HepG2 (cell line): ENCODE results near the gene STARD13. TPM values are rescaled to one million over a fixed set of nuclear protein-coding genes. Genes with fewer than 3 reads are reported as not detected.

Experiments
- ATAC-seq: fragments of 200-7000 bp; cut with Tn5 transposase; 3 replicates; pipeline ENCODE4 v1.9.1; 2020; ENCODE audit warnings: mild to moderate bottlenecking, moderate library complexity
- BruUV-seq: library from RNA; stranded (reverse); fragments of 400-500 nt; replicated peaks from 2 replicates; lab custom pipeline; 2021; lab: Mats Ljungman, UMichigan
- CTCF ChIA-PET: fragments of 300-600 bp; formaldehyde crosslinking; extraction: SDS; loops from one replicate; lab custom pipeline; 2021; ENCODE audit warnings: low total read pairs, inconsistent platforms, low intra/inter-chr PET ratio; lab: Yijun Ruan, JAX
- POLR2A ChIA-PET: fragments of 350-600 bp; sonication (Branson Sonifier 250); formaldehyde crosslinking; loops from one replicate; lab custom pipeline; 2020; ENCODE audit warnings: antibody characterized with exemption, inconsistent platforms; lab: Yijun Ruan, JAX
- DNase-seq: peaks from one replicate; pipeline ENCODE4 v3.0.0-alpha.2; 2015; ENCODE audit warnings: low spot score
- FAIRE-seq: peaks from 3 replicates; lab custom pipeline; 2011; peaks lifted over from hg19 to GRCh38; lab: Jason Lieb, UNC
- H2AFZ ChIP-seq: one replicate; pipeline ENCODE4 v1.6.1; 2011; ENCODE audit warnings: low read length, inconsistent platforms
- H3K27ac ChIP-seq: fragments of 300-600 bp; 3 replicates; pipeline ENCODE4 v1.8.0; 2011; ENCODE audit warnings: mixed run types, mild to moderate bottlenecking, mixed read lengths, low read length, inconsistent platforms; ENCODE audit not compliant: insufficient read depth; ENCODE audit errors: extremely low read length
- H3K27me3 ChIP-seq, 2 experiments: fragments of 200-600 bp in 1 of 2; 2 replicates in 1 of 2; 3 replicates in 1 of 2; pipeline versions ENCODE4 v1.6.0 to v1.8.0; 2011; ENCODE audit warnings: low read length in 2 of 2, mild to moderate bottlenecking in 2 of 2, moderate library complexity in 2 of 2, inconsistent platforms in 1 of 2; ENCODE audit not compliant: insufficient read depth in 2 of 2, control insufficient read depth in 1 of 2
- H3K36me3 ChIP-seq, 2 experiments: fragments of 200-600 bp in 1 of 2; replicated peaks in 1 of 2; 2 replicates in 1 of 2; 3 replicates in 1 of 2; pipeline versions ENCODE4 v1.5.1 to v1.8.0; 2011; ENCODE audit warnings: low read length in 2 of 2, inconsistent platforms in 1 of 2; ENCODE audit not compliant: insufficient read depth in 2 of 2, control insufficient read depth in 1 of 2
- H3K4me1 ChIP-seq: 2 replicates; pipeline ENCODE4 v1.5.1; 2012; ENCODE audit warnings: low read length, inconsistent platforms; ENCODE audit not compliant: insufficient read depth
- H3K4me2 ChIP-seq: 2 replicates; pipeline ENCODE4 v1.6.0; 2011; ENCODE audit warnings: low read depth, low read length, inconsistent platforms
- H3K4me3 ChIP-seq, 3 experiments: fragments of 200-600 bp in 1 of 3; sonication (generic), shearing (Covaris generic) in 1 of 3; replicated peaks in 1 of 3; 2 replicates each; pipeline ENCODE4 v1.5.1; 2011 to 2016; ENCODE audit warnings: low read length in 3 of 3, inconsistent platforms in 2 of 3, low read depth in 2 of 3, mild to moderate bottlenecking in 2 of 3, control low read depth in 1 of 3, mixed read lengths in 1 of 3; ENCODE audit not compliant: insufficient read depth in 1 of 3
- H3K79me2 ChIP-seq: one replicate; pipeline ENCODE4 v1.6.1; 2011; ENCODE audit warnings: low read length, inconsistent platforms; ENCODE audit not compliant: insufficient read depth
- H3K9ac ChIP-seq: 2 replicates; pipeline ENCODE4 v1.6.0; 2011; ENCODE audit warnings: mild to moderate bottlenecking, low read depth, low read length, inconsistent platforms; ENCODE audit not compliant: insufficient read depth
- H3K9me3 ChIP-seq: 2 replicates; pipeline ENCODE4 v1.5.1; 2012; ENCODE audit warnings: mild to moderate bottlenecking, low read length
- H4K20me1 ChIP-seq: 2 replicates; pipeline ENCODE4 v1.6.0; 2011; ENCODE audit warnings: inconsistent platforms, mild to moderate bottlenecking, low read length, moderate library complexity; ENCODE audit not compliant: insufficient read depth
- ATF7-NPFF ChIP-seq: sonication (generic); formaldehyde crosslinking; IDR thresholded peaks from 2 replicates; pipeline ENCODE4 v1.8.1; 2023; ENCODE audit warnings: mild to moderate bottlenecking, low read depth, missing genetic modification reagents, moderate library complexity
- GTF3A ChIP-seq: sonication (generic); formaldehyde crosslinking; conservative IDR thresholded peaks from 2 replicates; pipeline ENCODE4 v1.4.0; 2020; ENCODE audit warnings: mild to moderate bottlenecking, missing genetic modification reagents
- JUNB ChIP-seq: sonication (generic); formaldehyde crosslinking; IDR thresholded peaks from 2 replicates; pipeline ENCODE4 v1.8.0; 2022; ENCODE audit warnings: missing genetic modification reagents, mild to moderate bottlenecking, borderline replicate concordance
- RNF2 ChIP-seq: fragments of 450-650 bp; conservative IDR thresholded peaks from 2 replicates; pipeline ENCODE4 v1.6.1; 2016; ENCODE audit warnings: low read depth
- SMAD9 ChIP-seq: sonication (generic); formaldehyde crosslinking; IDR thresholded peaks from 2 replicates; pipeline ENCODE4 v1.5.1; 2020; ENCODE audit warnings: mild to moderate bottlenecking, missing genetic modification reagents
- ZNF552 ChIP-seq: sonication (generic); formaldehyde crosslinking; IDR thresholded peaks from 2 replicates; pipeline ENCODE4 v1.9.0; 2022; ENCODE audit warnings: missing genetic modification reagents, mild to moderate bottlenecking, borderline replicate concordance
- ZNF557 ChIP-seq: sonication (generic); formaldehyde crosslinking; IDR thresholded peaks from 2 replicates; pipeline ENCODE4 v1.4.0; 2020; ENCODE audit warnings: missing genetic modification reagents
- ZNF7 ChIP-seq: IDR thresholded peaks from 2 replicates; pipeline ENCODE4 v1.6.1; 2016; ENCODE audit warnings: missing biosample characterization, missing genetic modification reagents
- ZNF720 ChIP-seq: sonication (generic); formaldehyde crosslinking; IDR thresholded peaks from 2 replicates; pipeline ENCODE4 v1.4.0; 2020; ENCODE audit warnings: missing genetic modification reagents
- WGBS: methylation state at CpG from one replicate; pipeline ENCODE4 v1.1.6; 2017; ENCODE audit warnings: low lambda C conversion rate; 5-methylcytosine and 5-hydroxymethylcytosine counted together
- in situ Hi-C: cut with HindIII; loops from 2 replicates; pipeline ENCODE4 v1.10.0; 2017; ENCODE audit warnings: low pct_unique_long_range_greater_than_20kb; ENCODE audit not compliant: extremely low pct_ligation_motif_present
- intact Hi-C: fragments of 100-400 bp; cut with micrococcal nuclease; formaldehyde crosslinking; loops from one replicate; pipeline ENCODE4 v1.10.0; 2022; ENCODE audit not compliant: unreplicated experiment
- polyA plus RNA-seq, 8 experiments: library from polyadenylated mRNA; depleted of rRNA in 3 of 8; stranded (reverse) in 7 of 8; unstranded in 1 of 8; fragments of >200 nt; fragmentation: Illumina TruSeq in 4 of 8; extraction: Trizol in 4 of 8; gene quantifications; 2 replicates each; pipeline versions ENCODE4 v1.2.1 to v1.2.3, GENCODE V29; 2011 to 2016; ENCODE audit warnings: low read depth in 4 of 8, missing spikeins in 1 of 8, mixed read lengths in 1 of 8; ENCODE audit not compliant: insufficient read depth in 1 of 8
- total RNA-seq, 5 experiments: library from RNA; depleted of rRNA; stranded (reverse); fragments of >200 nt; fragmentation: Illumina TruSeq; extraction: Trizol; gene quantifications; 2 replicates each; pipeline ENCODE4 v1.2.3, GENCODE V29; 2016; ENCODE audit warnings: low read depth in 1 of 5
- TF ChIP-seq, protein P1 (sequence below): sonication (generic); formaldehyde crosslinking; IDR thresholded peaks from 2 replicates; pipeline ENCODE4 v1.5.0; 2020; ENCODE audit warnings: mild to moderate bottlenecking, low read depth, missing genetic modification reagents, borderline replicate concordance
- TF ChIP-seq, protein P2 (sequence below), 2 experiments: sonication (generic) in 1 of 2; formaldehyde crosslinking in 1 of 2; IDR thresholded peaks; 2 replicates each; pipeline versions ENCODE4 v1.4.0 to v1.6.1; 2016 to 2020; ENCODE audit warnings: borderline replicate concordance in 1 of 2, low read depth in 1 of 2, mild to moderate bottlenecking in 1 of 2, missing genetic modification reagents in 1 of 2
- TF ChIP-seq, protein P3 (sequence below): sonication (generic); formaldehyde crosslinking; IDR thresholded peaks from 2 replicates; pipeline ENCODE4 v1.5.0; 2020; ENCODE audit warnings: missing genetic modification reagents
- TF ChIP-seq, protein P4 (sequence below): IDR thresholded peaks from 2 replicates; pipeline ENCODE4 v1.6.1; 2012; ENCODE audit warnings: low read depth, low read length, improper control_type of control experiment

The STARD13 gene
- total and polyA plus RNA-seq, 2 of the 13 experiments (the other 11 are each of a cell fraction or from before 2014, with no cell fraction given) = 12.8 to 14.3 TPM

DNA sequence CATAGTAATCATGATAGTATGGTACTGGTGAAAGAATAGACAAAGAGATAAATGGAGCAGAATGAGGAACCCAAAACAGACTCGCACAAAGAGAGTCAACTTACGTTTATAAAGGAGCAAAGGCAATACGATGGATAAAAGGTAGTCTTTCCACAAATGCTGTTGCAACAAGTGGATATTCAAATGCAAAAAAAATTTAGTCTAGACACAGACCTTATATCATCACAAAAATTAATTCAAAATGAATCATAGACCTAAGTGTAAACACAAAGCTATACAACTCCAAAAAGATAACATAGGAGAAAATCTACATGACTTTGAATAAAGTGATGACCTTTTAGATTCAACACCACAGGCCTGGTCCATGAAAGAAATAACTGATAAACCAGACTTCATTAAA lies 137.7 kb downstream of the STARD13 start:
- H3K4me1 ChIP-seq = no peaks in the 10 kb centered on the region; the same call in 1 of the 2 replicates
- CTCF ChIA-PET = no interaction called here
- intact Hi-C loops (no loop called here), in situ Hi-C loops (no loop called here)
- POLR2A ChIA-PET = no interaction called here
- 99% methylated on average over 3 of the region's 3 CpGs for WGBS
- ATAC-seq = no peak
- peaks cover under 1 to 6% of the 10 kb centered on the region in 2 experiments; a peak in 2 of 5 replicates for H3K36me3 ChIP-seq
- no peak overlapping the region for H3K9ac ChIP-seq
- H3K27me3 ChIP-seq = no peaks in the 10 kb centered on the region
- DNase-seq = no peak
- no peaks in the 10 kb centered on the region for H4K20me1 ChIP-seq
- no peak overlapping the region for H3K4me2 ChIP-seq
- no peak overlapping the region for H2AFZ ChIP-seq
- H3K4me3 ChIP-seq = no peak overlapping the region
- FAIRE-seq = no peak
- H3K79me2 ChIP-seq = no peaks in the 10 kb centered on the region
- BruUV-seq = no TSS peak
- TF ChIP-seq, protein P1, sequence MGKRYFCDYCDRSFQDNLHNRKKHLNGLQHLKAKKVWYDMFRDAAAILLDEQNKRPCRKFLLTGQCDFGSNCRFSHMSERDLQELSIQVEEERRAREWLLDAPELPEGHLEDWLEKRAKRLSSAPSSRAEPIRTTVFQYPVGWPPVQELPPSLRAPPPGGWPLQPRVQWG (CRISPR knock-in tag) = no peak
- TF ChIP-seq, protein P2, sequence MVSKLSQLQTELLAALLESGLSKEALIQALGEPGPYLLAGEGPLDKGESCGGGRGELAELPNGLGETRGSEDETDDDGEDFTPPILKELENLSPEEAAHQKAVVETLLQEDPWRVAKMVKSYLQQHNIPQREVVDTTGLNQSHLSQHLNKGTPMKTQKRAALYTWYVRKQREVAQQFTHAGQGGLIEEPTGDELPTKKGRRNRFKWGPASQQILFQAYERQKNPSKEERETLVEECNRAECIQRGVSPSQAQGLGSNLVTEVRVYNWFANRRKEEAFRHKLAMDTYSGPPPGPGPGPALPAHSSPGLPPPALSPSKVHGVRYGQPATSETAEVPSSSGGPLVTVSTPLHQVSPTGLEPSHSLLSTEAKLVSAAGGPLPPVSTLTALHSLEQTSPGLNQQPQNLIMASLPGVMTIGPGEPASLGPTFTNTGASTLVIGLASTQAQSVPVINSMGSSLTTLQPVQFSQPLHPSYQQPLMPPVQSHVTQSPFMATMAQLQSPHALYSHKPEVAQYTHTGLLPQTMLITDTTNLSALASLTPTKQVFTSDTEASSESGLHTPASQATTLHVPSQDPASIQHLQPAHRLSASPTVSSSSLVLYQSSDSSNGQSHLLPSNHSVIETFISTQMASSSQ (IDR thresholded peaks at IDR 0.05; ENCODE audit: low read depth) = no peak
- TF ChIP-seq, protein P2 (CRISPR knock-in tag; IDR thresholded peaks at IDR 0.05; ENCODE audit: borderline replicate concordance) = no peak
- TF ChIP-seq ZNF552 (CRISPR knock-in tag) (no peak), RNF2 (no peak), ZNF720 (CRISPR knock-in tag) (no peak), GTF3A (CRISPR knock-in tag) (no peak), JUNB (CRISPR knock-in tag) (no peak), SMAD9 (CRISPR knock-in tag) (no peak), ZNF7 (CRISPR knock-in tag) (no peak), ATF7-NPFF (no peak), ZNF557 (CRISPR knock-in tag) (no peak)
- TF ChIP-seq, protein P3, sequence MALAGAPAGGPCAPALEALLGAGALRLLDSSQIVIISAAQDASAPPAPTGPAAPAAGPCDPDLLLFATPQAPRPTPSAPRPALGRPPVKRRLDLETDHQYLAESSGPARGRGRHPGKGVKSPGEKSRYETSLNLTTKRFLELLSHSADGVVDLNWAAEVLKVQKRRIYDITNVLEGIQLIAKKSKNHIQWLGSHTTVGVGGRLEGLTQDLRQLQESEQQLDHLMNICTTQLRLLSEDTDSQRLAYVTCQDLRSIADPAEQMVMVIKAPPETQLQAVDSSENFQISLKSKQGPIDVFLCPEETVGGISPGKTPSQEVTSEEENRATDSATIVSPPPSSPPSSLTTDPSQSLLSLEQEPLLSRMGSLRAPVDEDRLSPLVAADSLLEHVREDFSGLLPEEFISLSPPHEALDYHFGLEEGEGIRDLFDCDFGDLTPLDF (CRISPR knock-in tag) = no peak
- TF ChIP-seq, protein P4, sequence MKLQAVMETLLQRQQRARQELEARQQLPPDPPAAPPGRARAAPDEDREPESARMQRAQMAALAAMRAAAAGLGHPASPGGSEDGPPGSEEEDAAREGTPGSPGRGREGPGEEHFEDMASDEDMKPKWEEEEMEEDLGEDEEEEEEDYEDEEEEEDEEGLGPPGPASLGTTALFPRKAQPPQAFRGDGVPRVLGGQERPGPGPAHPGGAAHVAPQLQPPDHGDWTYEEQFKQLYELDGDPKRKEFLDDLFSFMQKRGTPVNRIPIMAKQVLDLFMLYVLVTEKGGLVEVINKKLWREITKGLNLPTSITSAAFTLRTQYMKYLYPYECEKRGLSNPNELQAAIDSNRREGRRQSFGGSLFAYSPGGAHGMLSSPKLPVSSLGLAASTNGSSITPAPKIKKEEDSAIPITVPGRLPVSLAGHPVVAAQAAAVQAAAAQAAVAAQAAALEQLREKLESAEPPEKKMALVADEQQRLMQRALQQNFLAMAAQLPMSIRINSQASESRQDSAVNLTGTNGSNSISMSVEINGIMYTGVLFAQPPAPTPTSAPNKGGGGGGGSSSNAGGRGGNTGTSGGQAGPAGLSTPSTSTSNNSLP = no peak
- TF ChIP-seq, all 625 proteins: peak for 0
- no peak overlapping the region for H3K27ac ChIP-seq
- no peaks in the 10 kb centered on the region for H3K9me3 ChIP-seq
